Muscle of back (tissue), 11 donors: ENCODE results near the gene MYOG. TPM values are rescaled to one million over a fixed set of nuclear protein-coding genes. Genes with fewer than 3 reads are reported as not detected.

Experiments used
- DNase-seq, 3 donors: peaks; one replicate each; pipeline versions ENCODE4 v3.0.0 to v3.0.0-alpha.2; 2013
- polyA plus RNA-seq, 10 donors: library from polyadenylated mRNA; unstranded; fragments of 120-200 nt; gene quantifications; one replicate each; pipeline ENCODE4 v1.2.1, GENCODE V29; 2013; ENCODE audit not compliant: insufficient read length in 10 of 10

MYOG gene
- polyA plus RNA-seq, 10 donors, result 263 to 409 (median 353) TPM

DNA sequence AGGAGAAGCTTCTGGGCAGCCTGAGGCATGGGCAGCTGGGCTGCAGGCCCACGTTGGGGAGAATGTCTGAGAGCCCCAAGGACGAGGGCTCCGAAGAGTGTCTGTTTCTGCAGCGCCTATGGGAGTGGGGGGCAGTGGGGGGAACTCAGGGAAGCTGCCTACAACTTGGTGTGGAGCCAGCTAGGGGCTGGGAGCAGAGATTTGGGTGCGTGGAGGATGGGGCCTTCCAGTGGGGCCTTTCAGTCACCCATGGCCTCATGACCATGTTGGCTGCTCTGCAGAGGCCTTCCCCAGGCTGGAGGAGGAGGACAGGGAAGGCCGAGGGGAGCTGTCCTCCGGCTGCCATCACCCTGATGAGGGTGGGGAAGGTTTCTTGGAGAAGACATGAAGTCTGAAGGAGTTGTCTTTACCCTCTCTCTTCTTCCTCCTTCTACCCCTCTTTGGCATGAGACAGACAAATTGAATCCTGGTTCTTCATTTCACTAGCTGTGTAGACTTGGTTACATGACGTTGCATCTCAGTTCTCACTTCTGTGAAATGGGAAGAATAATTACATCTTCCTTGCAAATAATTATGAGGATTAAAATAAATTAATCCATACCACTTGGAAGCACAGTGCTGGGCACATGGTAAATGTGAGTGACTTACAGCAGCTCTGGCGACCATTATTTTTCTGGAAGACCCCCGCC lies 51.2 kb downstream of the MYOG start:
- no peak for DNase-seq

DNA sequence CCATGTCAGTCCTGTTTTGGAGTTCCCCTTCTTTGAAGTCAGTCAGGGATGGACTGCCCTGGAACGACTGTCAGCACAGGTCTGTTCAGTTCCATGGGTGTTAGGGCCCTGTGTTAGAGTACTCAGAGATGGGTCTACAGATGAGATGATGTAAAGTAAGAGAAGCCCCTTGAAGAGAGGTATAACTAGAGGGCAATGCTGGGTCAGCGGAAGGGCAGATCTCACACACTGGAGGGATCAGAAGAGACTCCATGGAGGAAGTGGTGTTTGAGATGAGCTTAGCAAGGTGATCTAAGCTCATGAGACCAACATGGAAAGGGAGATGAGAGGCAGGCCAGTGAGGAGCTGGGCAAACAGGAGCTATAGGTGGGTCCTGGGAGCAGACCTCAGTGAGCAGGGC lies 51.9 kb downstream of the MYOG start:
- DNase-seq, result no peak

GRCh38 chr1:203033287-203033686 lies 52.5 kb downstream of the MYOG start:
- DNase-seq, result no peak

Other genes starting within 250 kb of the MYOG start
- 1 to 10 TPM; 5.8 to 7.9 (median 7.2) TPM for gene RABIF, start 196.9 kb downstream of the MYOG start, polyA plus RNA-seq
- 10 to 100 TPM; 16.8 to 26.1 (median 20.7) TPM for gene KLHL12, start 158.8 kb downstream of the MYOG start, polyA plus RNA-seq
- gene ADIPOR1, start 127.7 kb downstream of the MYOG start, polyA plus RNA-seq, result 100 to 1,000 TPM in 1 of 10 donors, 10 to 100 TPM in 9; 60.7 to 106 (median 70.6) TPM
- 10 to 100 TPM; 59.8 to 95.6 (median 73.7) TPM for gene CYB5R1, start 118.8 kb downstream of the MYOG start, polyA plus RNA-seq
- 10 to 100 TPM; 35.2 to 50.1 (median 39.5) TPM for gene TMEM183A, start 78.6 kb downstream of the MYOG start, polyA plus RNA-seq
- 10 to 100 TPM; 19.9 to 68.4 (median 43.9) TPM for gene PPFIA4, start 59.5 kb downstream of the MYOG start, polyA plus RNA-seq
- 1 to 10 TPM; 1.9 to 7.7 (median 4.5) TPM for gene ADORA1, start 41.7 kb upstream of the MYOG start, polyA plus RNA-seq
- gene MYBPH, start 89.8 kb upstream of the MYOG start, polyA plus RNA-seq, result 100 to 1,000 TPM; 136 to 473 (median 236) TPM
- gene CHI3L1, start 100.7 kb upstream of the MYOG start, polyA plus RNA-seq, result 1 to 10 TPM in 3 of 10 donors, under 1 TPM in 7; 0.24 to 1.2 (median 0.65) TPM
- gene CHIT1, start 143.7 kb upstream of the MYOG start, polyA plus RNA-seq, result 1 to 10 TPM in 1 of 10 donors, under 1 TPM in 9; 0.28 to 1.0 (median 0.52) TPM
- 100 to 1,000 TPM in 5 of 10 donors, 10 to 100 TPM in 5; 41.2 to 218 (median 92.7) TPM for gene BTG2, start 219.5 kb upstream of the MYOG start, polyA plus RNA-seq